HepG2 (cell line): ENCODE data around the gene GPRC5D. TPM values are rescaled to one million over a fixed set of nuclear protein-coding genes. Genes with fewer than 3 reads are reported as not detected.

Source experiments
- ATAC-seq: fragments of 200-7000 bp; cut with Tn5 transposase; 3 replicates; pipeline ENCODE4 v1.9.1; 2020; ENCODE audit warnings: mild to moderate bottlenecking, moderate library complexity
- BruUV-seq: library from RNA; stranded (reverse); fragments of 400-500 nt; replicated peaks from 2 replicates; lab custom pipeline; 2021; lab: Mats Ljungman, UMichigan
- CTCF ChIA-PET: fragments of 300-600 bp; formaldehyde crosslinking; extraction: SDS; loops from one replicate; lab custom pipeline; 2021; ENCODE audit warnings: low total read pairs, inconsistent platforms, low intra/inter-chr PET ratio; lab: Yijun Ruan, JAX
- POLR2A ChIA-PET: fragments of 350-600 bp; sonication (Branson Sonifier 250); formaldehyde crosslinking; loops from one replicate; lab custom pipeline; 2020; ENCODE audit warnings: antibody characterized with exemption, inconsistent platforms; lab: Yijun Ruan, JAX
- DNase-seq: peaks from one replicate; pipeline ENCODE4 v3.0.0-alpha.2; 2015; ENCODE audit warnings: low spot score
- FAIRE-seq: peaks from 3 replicates; lab custom pipeline; 2011; peaks lifted over from hg19 to GRCh38; lab: Jason Lieb, UNC
- H2AFZ ChIP-seq: one replicate; pipeline ENCODE4 v1.6.1; 2011; ENCODE audit warnings: low read length, inconsistent platforms
- H3K27ac ChIP-seq: fragments of 300-600 bp; 3 replicates; pipeline ENCODE4 v1.8.0; 2011; ENCODE audit warnings: mixed run types, mild to moderate bottlenecking, mixed read lengths, low read length, inconsistent platforms; ENCODE audit not compliant: insufficient read depth; ENCODE audit errors: extremely low read length
- H3K27me3 ChIP-seq, 2 experiments: fragments of 200-600 bp in 1 of 2; 2 replicates in 1 of 2; 3 replicates in 1 of 2; pipeline versions ENCODE4 v1.6.0 to v1.8.0; 2011; ENCODE audit warnings: low read length in 2 of 2, mild to moderate bottlenecking in 2 of 2, moderate library complexity in 2 of 2, inconsistent platforms in 1 of 2; ENCODE audit not compliant: insufficient read depth in 2 of 2, control insufficient read depth in 1 of 2
- H3K36me3 ChIP-seq, 2 experiments: fragments of 200-600 bp in 1 of 2; replicated peaks in 1 of 2; 2 replicates in 1 of 2; 3 replicates in 1 of 2; pipeline versions ENCODE4 v1.5.1 to v1.8.0; 2011; ENCODE audit warnings: low read length in 2 of 2, inconsistent platforms in 1 of 2; ENCODE audit not compliant: insufficient read depth in 2 of 2, control insufficient read depth in 1 of 2
- H3K4me1 ChIP-seq: 2 replicates; pipeline ENCODE4 v1.5.1; 2012; ENCODE audit warnings: low read length, inconsistent platforms; ENCODE audit not compliant: insufficient read depth
- H3K4me2 ChIP-seq: 2 replicates; pipeline ENCODE4 v1.6.0; 2011; ENCODE audit warnings: low read depth, low read length, inconsistent platforms
- H3K4me3 ChIP-seq, 3 experiments: fragments of 200-600 bp in 1 of 3; sonication (generic), shearing (Covaris generic) in 1 of 3; replicated peaks in 1 of 3; 2 replicates each; pipeline ENCODE4 v1.5.1; 2011 to 2016; ENCODE audit warnings: low read length in 3 of 3, inconsistent platforms in 2 of 3, low read depth in 2 of 3, mild to moderate bottlenecking in 2 of 3, control low read depth in 1 of 3, mixed read lengths in 1 of 3; ENCODE audit not compliant: insufficient read depth in 1 of 3
- H3K79me2 ChIP-seq: one replicate; pipeline ENCODE4 v1.6.1; 2011; ENCODE audit warnings: low read length, inconsistent platforms; ENCODE audit not compliant: insufficient read depth
- H3K9ac ChIP-seq: 2 replicates; pipeline ENCODE4 v1.6.0; 2011; ENCODE audit warnings: mild to moderate bottlenecking, low read depth, low read length, inconsistent platforms; ENCODE audit not compliant: insufficient read depth
- H3K9me3 ChIP-seq: 2 replicates; pipeline ENCODE4 v1.5.1; 2012; ENCODE audit warnings: mild to moderate bottlenecking, low read length
- H4K20me1 ChIP-seq: 2 replicates; pipeline ENCODE4 v1.6.0; 2011; ENCODE audit warnings: inconsistent platforms, mild to moderate bottlenecking, low read length, moderate library complexity; ENCODE audit not compliant: insufficient read depth
- CEBPB ChIP-seq: IDR thresholded peaks from 2 replicates; pipeline ENCODE4 v1.6.1; 2011; ENCODE audit warnings: low read depth, low read length, improper control_type of control experiment, borderline replicate concordance
- MAFK ChIP-seq, 2 experiments: IDR thresholded peaks in 1 of 2; conservative IDR thresholded peaks in 1 of 2; 2 replicates each; pipeline ENCODE4 v1.6.1; 2011; ENCODE audit warnings: improper control_type of control experiment in 2 of 2, low read length in 2 of 2
- REST ChIP-seq, 2 experiments: IDR thresholded peaks; 2 replicates each; pipeline ENCODE4 v1.6.1; 2011 to 2012; ENCODE audit warnings: low read length in 2 of 2, borderline replicate concordance in 1 of 2, low read depth in 1 of 2, mild to moderate bottlenecking in 1 of 2, moderate library complexity in 1 of 2
- YEATS4 ChIP-seq: sonication (generic); formaldehyde crosslinking; IDR thresholded peaks from 2 replicates; pipeline ENCODE4 v1.4.0; 2020; ENCODE audit warnings: missing genetic modification reagents, borderline replicate concordance
- ZFP36L2 ChIP-seq: sonication (generic); formaldehyde crosslinking; IDR thresholded peaks from 2 replicates; pipeline ENCODE4 v1.4.0; 2020; ENCODE audit warnings: missing genetic modification reagents
- ZNF337 ChIP-seq: sonication (generic); formaldehyde crosslinking; IDR thresholded peaks from 2 replicates; pipeline ENCODE4 v1.5.1; 2020; ENCODE audit warnings: missing genetic modification reagents, low read depth, mild to moderate bottlenecking, borderline replicate concordance
- ZNF549 ChIP-seq: sonication (generic); formaldehyde crosslinking; IDR thresholded peaks from 2 replicates; pipeline ENCODE4 v1.5.0; 2020; ENCODE audit warnings: missing genetic modification reagents
- WGBS: methylation state at CpG from one replicate; pipeline ENCODE4 v1.1.6; 2017; ENCODE audit warnings: low lambda C conversion rate; 5-methylcytosine and 5-hydroxymethylcytosine counted together
- in situ Hi-C: cut with HindIII; loops from 2 replicates; pipeline ENCODE4 v1.10.0; 2017; ENCODE audit warnings: low pct_unique_long_range_greater_than_20kb; ENCODE audit not compliant: extremely low pct_ligation_motif_present
- intact Hi-C: fragments of 100-400 bp; cut with micrococcal nuclease; formaldehyde crosslinking; loops from one replicate; pipeline ENCODE4 v1.10.0; 2022; ENCODE audit not compliant: unreplicated experiment
- polyA plus RNA-seq, 8 experiments: library from polyadenylated mRNA; depleted of rRNA in 3 of 8; stranded (reverse) in 7 of 8; unstranded in 1 of 8; fragments of >200 nt; fragmentation: Illumina TruSeq in 4 of 8; extraction: Trizol in 4 of 8; gene quantifications; 2 replicates each; pipeline versions ENCODE4 v1.2.1 to v1.2.3, GENCODE V29; 2011 to 2016; ENCODE audit warnings: low read depth in 4 of 8, missing spikeins in 1 of 8, mixed read lengths in 1 of 8; ENCODE audit not compliant: insufficient read depth in 1 of 8
- total RNA-seq, 5 experiments: library from RNA; depleted of rRNA; stranded (reverse); fragments of >200 nt; fragmentation: Illumina TruSeq; extraction: Trizol; gene quantifications; 2 replicates each; pipeline ENCODE4 v1.2.3, GENCODE V29; 2016; ENCODE audit warnings: low read depth in 1 of 5

Gene GPRC5D
- total and polyA plus RNA-seq, 2 of the 13 experiments (the other 11 are each of a cell fraction or from before 2014, with no cell fraction given): not detected

DNA sequence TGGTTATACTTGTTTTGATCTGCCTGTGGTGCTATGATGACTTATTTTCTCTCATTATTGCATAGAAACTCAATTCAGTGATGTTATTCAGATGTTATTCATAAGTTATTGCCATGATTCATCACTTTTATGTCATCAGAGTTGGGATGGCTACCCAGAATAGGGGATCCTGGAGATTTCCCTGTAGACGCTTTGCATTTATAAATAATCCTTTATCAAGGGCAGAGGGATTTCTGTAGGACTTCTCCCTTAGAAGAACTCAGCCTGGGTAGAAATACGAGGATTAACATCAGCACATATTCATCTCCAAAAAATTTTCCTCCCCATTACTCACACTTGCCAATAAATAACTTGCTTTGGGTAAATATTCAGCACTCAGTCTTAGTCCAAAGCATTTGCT, 55.7 kb downstream of the GPRC5D start:
- peaks cover 7 to 23% of the 10 kb centered on the region in 2 experiments; a peak in 4 of 5 replicates for H3K27me3 ChIP-seq
- no peak overlapping the region for H3K4me3 ChIP-seq
- H3K79me2 ChIP-seq: no peaks in the 10 kb centered on the region
- POLR2A ChIA-PET: no interaction called here
- H3K36me3 ChIP-seq: no peaks in the 10 kb centered on the region
- ATAC-seq (no peak), DNase-seq (no peak), FAIRE-seq (no peak)
- no peak overlapping the region for H3K4me2 ChIP-seq
- H3K4me1 ChIP-seq: peaks cover 8% of the 10 kb centered on the region; the same call in 1 of the 2 replicates
- H3K9me3 ChIP-seq: no peaks in the 10 kb centered on the region
- no peak overlapping the region for H3K27ac ChIP-seq
- no peak for TF ChIP-seq ZNF337 (CRISPR knock-in tag)
- no peak for TF ChIP-seq MAFK (conservative IDR thresholded peaks at IDR 0.05 in 1 of 2, IDR thresholded peaks at IDR 0.05 in 1 of 2; ENCODE audit: low read length in 2 of 2)
- CTCF ChIA-PET: no interaction called here
- WGBS: 25% methylated on average over 2 of the region's 2 CpGs
- no peak overlapping the region for H2AFZ ChIP-seq
- no peaks in the 10 kb centered on the region for H4K20me1 ChIP-seq
- in situ Hi-C loops: no loop called here
- intact Hi-C loops: no loop called here
- no TSS peak for BruUV-seq
- no peak overlapping the region for H3K9ac ChIP-seq

GRCh38 chr12:12893438-12893837, 58.5 kb downstream of the GPRC5D start:
- in situ Hi-C loops: no loop called here
- FAIRE-seq: no peak
- H3K4me2 ChIP-seq: no peak overlapping the region

More at GRCh38 chr12:12893438-12893837, 58.5 kb downstream of the GPRC5D start:
- Histone ChIP-seq H3K36me3 (no peaks in the 10 kb centered on the region), H3K27ac (no peak overlapping the region), H3K4me3 (no peak overlapping the region), H3K4me1 (peaks cover 19% of the 10 kb centered on the region; the same call in 1 of the 2 replicates), H3K27me3 (peaks cover 7 to 44% of the 10 kb centered on the region in 2 experiments; a peak in 4 of 5 replicates), H3K79me2 (no peaks in the 10 kb centered on the region), H3K9me3 (no peaks in the 10 kb centered on the region), H3K9ac (no peak overlapping the region), H4K20me1 (no peaks in the 10 kb centered on the region), H2AFZ (no peak overlapping the region)
- ChIA-PET CTCF (no interaction called here), POLR2A (no interaction called here)
- intact Hi-C loops: loop anchor here (5.0 kb wide), 2 partner anchors 56 to 1676 kb away; no protein-coding TSS in a partner anchor
- 0 out of 2 replicates have a peak, but pooled peaks have one; percentile 1 for TF ChIP-seq CEBPB
- no peak for TF ChIP-seq REST (IDR thresholded peaks at IDR 0.05; ENCODE audit: borderline replicate concordance in 1 of 2, low read depth in 1 of 2, low read length in 2 of 2)
- no peak for TF ChIP-seq YEATS4 (CRISPR knock-in tag)
- TF ChIP-seq ZFP36L2: no peak
- no peak for TF ChIP-seq ZNF549 (CRISPR knock-in tag)
- DNase-seq: no peak
- no peak for ATAC-seq
- no TSS peak for BruUV-seq
- WGBS: 73% methylated on average over 5 of the region's 5 CpGs
